HPDE6-E6E7 (cell line): ENCODE data around the gene RNU5D-1.
"Not testable (repeated sequence)": the region's sequence is repeated elsewhere in the genome, so short reads cannot be mapped to it uniquely, and the experiment has no call there.

ENCODE experiments used
- DNase-seq: peaks from one replicate; pipeline ENCODE4 v3.0.0; 2011; ENCODE audit warnings: missing footprints; ENCODE audit errors: extremely low spot score

The RNU5D-1 gene

DNA sequence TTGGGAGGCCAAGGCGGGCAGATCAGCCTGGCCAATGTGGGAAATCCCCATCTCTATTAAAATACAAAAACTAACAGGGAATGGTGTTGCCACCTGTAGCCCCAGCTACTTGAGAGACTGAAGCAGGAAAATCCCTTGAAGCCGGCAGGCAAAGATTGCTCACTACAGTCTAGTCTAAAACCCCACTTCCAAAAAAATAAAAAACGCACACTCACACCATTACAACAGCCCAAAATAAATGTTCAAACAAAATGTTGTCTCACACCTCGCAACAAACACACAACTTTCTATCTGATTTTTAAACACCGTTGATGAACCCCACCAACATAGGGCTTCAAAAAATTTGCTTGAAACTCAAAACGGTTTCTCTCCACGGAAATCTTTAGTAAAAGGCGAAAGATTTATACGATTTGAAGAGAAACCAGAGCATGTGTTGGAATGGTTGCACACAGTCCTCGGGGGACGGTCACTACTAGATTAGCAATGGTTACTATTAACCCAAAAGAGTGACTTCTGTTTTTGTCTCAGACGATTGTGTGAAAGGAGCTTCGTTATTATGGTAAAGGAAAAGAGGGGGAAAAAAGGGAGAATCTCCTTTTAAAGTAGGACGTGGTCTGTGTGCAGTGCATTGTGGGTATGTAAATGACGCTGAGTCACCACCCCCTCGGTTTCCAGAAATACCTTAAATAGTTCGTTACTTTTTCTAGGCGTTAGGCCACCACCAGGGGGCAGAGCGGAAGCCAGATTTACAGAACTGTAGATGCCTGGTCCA lies at the start of gene RNU5D-1:
TSS of gene RNU5D-1 (minus strand) at position 430 of the 772 bp plus-strand sequence.
- peak; percentile 72 for DNase-seq

DNA sequence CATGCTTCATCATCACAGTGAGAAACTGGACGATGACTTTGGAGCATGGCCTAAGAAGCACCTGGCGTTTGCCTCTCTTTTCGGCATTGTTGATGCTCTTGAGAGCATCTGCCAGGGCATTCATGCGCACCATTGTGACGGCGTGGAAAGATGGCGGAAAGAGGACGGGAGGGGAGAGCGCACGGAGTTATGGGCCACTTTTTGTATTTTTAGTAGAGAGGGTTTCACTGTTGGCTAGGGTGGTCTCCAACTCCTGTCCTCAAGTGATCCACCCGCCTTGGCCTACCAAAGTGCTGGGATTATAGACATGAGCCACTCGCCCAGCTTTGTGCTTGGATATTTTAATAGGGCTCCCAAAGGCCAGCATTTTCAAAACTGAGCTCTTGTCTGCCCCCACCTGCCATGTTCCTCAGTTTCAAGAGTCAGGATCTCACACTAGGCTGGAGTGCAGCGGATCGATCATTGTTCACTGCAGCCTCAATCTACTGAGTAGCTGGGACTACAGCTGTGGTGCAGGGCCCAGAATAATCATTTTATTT lies 49.7 kb upstream of the RNU5D-1 start:
- DNase-seq, result no peak

DNA sequence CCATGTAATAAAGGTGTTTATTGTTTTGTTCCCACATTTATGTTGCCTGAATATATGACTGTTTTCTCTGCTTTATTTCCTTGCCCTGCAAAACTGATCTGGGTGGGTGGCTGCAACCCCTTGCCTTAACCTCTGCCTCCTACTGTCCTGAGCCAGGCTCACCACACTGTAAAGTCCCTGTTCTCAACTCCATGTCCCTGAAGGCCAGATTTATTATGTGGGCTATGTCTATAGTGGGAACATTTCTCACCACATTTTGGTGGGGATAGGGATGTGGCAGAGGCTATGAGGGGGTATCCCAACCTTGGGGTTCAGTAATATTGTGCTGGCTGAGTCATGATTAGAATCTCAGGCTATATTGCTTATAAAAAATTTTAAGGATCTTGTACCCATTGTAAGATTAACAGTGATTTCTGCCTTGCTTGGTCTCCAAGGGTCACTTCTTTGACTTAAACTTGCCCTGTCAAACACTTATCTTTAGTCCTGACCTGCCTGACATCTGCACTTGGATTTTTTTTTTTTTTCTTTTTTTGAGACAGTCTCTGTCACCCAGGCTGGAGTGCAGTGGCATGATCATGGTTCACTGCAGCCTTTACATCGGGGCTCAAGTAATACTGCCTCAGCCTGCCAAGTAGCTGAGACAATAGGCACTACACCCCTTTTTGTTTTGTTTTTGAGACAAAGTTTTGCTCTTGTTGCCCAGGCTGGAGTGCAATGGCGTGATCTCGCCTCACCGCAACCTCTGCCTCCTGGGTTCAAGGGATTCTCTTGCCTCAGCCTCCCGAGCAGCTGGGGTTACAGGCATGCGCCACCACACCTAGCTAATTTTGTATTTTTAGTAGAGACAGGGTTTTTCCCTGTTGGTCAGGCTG lies 48.0 kb upstream of the RNU5D-1 start:
- no peak for DNase-seq

DNA sequence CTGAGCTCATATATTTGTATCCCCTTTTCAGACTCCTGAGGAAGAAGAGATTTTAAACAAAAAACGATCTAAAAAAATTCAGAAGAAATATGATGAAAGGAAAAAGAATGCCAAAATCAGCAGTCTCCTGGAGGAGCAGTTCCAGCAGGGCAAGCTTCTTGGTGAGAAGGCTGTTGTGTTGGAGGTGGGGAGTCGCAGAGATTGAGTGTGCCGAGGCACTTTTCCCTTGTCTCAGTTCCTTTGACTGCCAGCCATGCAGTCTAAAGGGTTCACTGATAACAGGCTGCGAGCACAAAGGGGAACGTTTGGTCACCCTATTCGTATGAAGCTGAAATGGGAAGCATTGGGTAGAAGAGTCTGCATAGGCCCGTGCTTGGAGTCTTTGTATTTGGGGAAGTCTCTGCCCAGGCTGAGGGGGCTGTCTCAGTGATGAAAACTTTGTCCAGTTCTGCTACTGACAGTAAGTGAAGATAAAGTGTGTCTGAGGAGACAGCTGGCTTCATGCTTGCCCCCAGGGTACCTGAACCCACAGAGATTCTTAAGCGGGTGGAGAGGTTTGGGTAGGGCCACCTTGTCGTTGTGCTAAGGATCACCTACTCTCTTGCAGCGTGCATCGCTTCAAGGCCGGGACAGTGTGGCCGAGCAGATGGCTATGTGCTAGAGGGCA lies 47.1 kb upstream of the RNU5D-1 start:
- DNase-seq, result no peak

DNA sequence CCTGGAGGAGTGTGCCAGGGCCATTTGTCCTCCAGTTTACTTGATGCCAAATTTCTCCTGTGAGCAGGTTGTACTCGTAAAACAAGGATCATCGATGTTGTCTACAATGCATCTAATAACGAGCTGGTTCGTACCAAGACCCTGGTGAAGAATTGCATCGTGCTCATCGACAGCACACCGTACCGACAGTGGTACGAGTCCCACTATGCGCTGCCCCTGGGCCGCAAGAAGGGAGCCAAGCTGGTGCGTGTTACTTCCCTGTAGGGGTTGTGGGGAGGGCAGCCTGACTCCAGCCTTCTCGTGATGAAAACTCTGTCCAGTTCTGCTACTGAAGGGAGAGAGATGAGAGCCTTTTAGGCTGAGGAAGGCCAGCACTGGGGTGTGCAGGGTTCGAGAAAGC lies 46.6 kb upstream of the RNU5D-1 start:
- DNase-seq, result no peak

DNA sequence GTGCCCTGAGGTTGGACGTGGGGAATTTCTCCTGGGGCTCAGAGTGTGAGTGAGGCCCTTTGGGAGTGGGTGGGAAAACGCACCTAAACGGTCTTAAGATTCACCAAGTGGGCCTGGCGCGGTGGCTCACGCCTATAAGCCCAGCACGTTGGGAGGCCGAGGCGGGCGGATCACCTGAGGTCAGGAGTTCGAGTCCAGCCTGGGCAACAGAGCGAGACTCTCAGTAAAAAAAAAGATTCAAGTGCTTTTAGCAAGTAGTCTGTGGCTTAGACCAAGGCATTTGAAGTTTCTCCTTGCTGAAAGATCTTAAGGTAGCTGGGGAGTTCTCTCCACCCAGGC lies 45.7 kb upstream of the RNU5D-1 start:
- DNase-seq, result no peak

DNA sequence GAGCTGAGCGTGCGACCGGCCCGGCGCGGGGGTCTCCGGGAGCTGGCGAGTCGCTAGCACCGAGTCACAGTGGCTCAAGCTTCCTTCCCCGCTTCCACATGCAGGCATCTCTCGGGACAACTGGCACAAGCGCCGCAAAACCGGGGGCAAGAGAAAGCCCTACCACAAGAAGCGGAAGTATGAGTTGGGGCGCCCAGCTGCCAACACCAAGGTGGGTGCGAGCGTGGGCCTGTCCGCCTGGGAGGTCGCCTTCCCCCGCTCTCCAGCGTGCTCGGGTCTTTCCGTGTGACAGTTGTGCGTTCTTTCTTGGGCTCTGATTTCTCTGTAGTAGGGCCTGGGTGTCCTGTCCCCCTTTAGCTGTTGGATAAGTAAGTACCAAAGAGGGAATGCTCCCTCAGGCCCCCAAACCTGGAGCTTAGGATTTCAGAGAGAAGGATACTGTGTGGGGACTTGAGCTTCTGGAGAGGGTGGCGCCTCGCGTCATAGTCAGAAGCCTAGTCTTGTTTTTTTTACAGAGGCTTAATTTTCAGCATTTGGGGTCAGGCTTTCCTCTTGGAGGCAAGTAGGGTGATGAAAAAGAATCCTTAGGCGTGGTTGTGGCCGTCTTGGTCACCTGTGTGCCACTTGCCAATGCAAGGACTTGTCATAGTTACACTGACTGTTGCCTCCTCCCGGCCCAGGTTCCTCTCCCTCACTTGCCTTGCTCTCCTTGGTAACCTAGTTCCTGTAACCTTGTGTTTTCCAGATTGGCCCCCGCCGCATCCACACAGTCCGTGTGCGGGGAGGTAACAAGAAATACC lies 45.2 kb upstream of the RNU5D-1 start:
- no peak for DNase-seq

DNA sequence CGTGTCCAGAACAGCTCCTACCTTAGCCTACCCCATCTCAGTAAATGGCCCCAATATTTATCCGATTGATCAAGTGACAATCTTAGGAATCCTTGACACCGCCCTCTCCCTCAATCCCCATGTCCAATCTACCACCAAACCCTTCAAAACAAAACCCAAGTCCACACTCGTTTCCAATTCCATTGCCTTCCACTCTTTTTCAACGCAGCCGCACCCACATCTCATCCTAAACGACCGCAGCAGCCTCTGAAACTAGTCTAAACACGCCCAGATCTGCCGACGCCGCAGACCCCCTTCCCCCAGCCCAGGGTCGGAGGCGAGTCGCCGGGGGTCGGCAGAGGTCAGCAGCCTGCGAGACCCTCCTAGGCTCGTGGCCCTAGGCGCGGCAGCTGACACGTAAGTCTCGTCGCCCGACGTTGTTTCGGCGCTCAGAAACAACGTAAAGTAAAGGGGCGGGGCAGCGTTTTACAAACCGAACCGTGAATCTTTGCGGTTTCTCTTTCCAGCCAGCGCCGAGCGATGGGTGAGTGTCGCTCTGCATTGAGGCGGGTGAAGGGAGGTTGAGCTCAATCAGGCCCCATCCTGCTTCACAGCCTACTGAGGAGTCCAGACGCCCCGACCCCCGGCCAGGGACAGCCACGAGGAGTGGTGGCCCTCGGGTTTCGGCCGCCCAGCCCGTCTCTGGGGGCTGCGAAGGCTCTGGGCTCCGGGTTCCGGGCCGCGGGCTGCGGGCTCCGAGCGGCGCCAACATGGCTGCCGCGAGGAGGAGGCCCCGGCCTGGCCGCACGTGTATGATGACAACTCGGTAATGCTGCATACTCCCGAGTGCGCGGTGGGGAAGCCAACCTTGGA lies 44.3 kb upstream of the RNU5D-1 start, which contains the start of gene RPS8:
TSS of gene RPS8 (plus strand) at position 463 of the 852 bp plus-strand sequence. CDS start at position 520, 57 bp downstream.
- peak; percentile 70 for DNase-seq

DNA sequence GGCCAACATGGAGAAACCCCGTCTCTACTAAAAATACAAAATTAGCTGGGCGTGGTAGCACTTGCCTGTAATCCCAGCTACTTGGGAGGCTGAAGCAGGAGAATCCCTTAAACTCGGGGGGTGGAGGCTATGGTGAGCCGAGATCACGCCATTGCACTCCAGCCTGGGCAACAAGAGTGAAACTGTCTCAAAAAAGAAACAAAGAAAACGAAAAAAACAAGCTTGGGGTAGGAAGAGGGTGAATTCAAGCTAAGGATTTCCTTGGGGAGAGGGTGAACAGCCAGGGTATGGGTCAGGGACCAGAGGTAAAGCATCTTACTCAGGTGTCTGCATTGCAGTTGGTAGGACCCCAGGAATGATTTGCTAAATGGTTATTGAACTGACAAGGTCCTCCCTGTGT lies 35.5 kb upstream of the RNU5D-1 start:
- DNase-seq, result not testable (repeated sequence)

DNA sequence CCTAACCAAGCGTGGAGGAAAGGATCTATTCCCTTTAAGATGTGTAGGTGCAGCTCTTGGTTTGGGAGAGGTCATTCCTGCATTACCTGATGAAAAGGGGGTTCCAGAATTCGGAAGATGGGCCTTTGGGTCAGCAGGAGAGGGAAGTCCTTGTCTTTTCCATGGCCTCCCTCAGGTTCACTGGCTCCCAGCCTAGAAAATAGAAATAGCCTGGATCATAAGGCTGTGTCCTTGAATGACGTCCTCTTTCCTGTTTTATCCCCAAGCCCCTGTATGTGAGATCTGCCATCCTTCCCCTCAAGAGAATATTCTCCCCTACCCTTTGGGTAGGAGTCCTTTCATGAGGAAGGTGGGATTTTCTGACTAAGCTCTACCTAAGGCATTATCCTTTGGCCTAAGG lies 29.9 kb upstream of the RNU5D-1 start:
- DNase-seq, result no peak

DNA sequence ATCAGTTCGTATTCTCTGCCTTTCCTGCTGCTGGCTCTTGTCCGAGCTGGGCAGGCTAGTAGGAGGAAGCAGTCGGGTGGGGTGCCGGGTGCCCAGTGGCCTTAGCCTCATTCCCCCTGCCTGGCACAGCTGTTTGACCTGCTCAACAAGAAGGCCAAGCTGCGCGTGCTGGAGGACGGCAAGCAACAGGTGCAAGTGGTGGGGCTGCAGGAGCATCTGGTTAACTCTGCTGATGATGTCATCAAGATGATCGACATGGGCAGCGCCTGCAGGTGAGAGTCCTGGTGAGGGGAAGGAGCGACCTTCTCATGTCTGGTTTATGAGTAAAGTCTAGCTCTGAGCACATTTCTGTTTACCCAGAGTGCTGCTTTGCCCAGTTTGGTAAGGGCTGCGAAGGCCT lies 28.1 kb upstream of the RNU5D-1 start:
- no peak for DNase-seq

DNA sequence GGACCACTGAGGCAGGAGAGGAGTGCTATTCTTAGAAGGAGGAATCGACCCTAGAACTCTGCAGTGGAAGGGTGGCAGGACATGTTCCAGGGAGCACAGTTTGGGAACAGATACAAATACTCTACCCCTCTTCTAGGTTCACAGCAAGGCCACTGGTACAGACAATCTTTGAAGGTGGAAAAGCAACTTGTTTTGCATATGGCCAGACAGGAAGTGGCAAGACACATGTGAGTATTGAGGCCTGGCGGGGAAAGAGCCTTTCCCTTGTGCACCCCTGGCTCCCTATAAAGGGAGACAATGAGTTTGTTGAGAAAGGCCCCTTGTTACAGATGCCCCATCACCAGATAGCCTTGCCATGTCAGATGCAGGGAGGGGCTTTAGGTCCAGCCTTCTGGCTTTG lies 26.4 kb upstream of the RNU5D-1 start:
- DNase-seq, result no peak

DNA sequence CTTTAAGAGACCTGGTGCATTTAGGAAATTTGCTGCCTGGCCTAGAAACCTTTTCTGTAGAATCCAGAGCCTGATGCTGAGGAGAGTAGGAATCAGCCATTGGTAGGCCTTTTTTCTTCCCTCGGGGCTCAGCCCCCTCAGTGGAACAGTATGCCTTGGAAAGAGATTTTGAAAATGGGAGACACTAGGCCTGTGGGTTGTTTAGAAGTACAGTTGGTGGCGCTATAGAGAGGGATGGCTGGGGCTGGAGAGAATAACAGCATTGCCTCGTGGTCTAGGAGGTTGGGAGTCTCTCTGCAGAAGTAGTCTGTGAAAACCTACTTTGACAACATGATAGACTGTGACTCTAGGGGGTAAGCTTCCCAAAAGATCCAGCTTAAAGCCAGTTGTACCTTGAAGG lies 16.9 kb upstream of the RNU5D-1 start:
- DNase-seq, result no peak

DNA sequence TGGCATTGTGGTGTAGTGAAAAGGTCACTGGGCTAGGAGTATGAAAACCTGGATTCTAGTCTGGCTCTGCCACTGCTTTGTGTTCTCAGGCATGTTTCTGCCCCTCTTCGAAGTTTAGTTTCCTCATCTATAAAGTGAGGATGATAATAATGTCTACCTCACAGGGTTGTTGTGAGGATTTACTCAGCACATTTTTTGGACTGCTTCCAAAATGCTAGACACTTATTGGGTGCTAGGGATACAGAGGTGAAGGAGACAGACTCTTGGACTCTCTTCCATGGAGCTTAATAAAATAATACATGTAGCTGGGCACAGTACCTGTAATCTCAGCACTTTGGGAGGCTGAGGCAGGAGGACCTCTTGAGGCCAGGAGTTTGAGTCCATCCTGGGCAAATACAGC lies 12.2 kb upstream of the RNU5D-1 start:
- no peak for DNase-seq

DNA sequence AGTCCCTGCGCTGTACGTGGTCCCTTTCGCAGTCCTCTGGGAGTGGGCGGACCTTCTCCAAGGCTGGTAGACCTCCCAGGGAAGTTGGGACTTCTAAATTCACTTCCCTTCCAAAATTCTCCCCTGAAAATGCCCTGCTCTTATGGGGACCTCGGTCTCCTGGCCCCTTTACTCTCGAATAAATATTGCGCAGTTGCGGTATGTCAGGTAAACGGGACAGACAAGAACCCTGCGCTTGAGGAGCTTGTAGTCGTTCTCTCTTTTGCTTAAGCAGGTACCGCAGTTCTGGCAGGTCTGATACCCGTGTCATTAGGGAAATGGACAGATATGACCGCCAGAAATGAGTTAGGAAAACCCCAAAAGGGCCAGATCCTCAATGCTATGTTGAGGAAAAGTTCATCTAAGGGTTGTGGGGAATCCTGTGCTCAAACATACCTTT lies 9.2 kb upstream of the RNU5D-1 start:
- DNase-seq, result no peak

DNA sequence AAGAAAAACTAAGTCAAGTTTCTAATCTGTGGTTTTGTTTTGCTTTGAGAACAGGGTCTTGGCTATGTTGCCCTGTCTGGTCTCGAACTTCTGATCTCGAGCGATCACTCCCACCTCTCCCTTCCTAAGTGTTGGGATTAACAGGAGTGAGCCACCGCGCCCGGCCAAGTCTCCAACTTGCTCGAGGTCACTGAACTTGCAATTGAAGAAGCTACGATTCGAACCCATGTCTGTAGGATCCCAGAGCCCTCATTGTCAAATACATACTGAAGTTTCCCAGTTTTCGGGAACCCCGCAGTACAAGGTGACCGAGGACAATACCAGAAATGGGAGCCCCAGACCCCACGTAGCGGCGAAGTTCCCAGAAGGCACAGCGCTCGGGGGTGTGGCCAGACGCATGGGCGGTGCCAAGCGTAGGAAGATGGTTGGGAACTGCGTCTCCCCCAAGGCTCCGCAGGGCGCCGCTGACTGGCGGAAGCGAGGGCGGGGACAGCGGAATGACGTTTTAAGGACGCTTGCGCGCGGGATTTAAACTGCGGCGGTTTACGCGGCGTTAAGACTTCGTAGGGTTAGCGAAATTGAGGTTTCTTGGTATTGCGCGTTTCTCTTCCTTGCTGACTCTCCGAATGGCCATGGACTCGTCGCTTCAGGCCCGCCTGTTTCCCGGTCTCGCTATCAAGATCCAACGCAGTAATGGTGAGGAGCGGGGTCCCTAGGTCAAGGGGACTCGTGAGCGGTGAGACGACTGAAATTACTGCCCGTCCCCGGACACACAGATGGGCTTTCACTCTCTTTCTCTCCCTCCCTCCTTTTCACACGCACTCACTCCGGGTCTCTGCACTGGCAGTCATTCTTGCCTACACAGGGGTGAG lies 8.6 kb upstream of the RNU5D-1 start, which contains the start of gene KIF2C:
TSS of gene KIF2C (plus strand) at position 531 of the 872 bp plus-strand sequence. CDS start at position 627, 96 bp downstream.
- peak; percentile 99 for DNase-seq

DNA sequence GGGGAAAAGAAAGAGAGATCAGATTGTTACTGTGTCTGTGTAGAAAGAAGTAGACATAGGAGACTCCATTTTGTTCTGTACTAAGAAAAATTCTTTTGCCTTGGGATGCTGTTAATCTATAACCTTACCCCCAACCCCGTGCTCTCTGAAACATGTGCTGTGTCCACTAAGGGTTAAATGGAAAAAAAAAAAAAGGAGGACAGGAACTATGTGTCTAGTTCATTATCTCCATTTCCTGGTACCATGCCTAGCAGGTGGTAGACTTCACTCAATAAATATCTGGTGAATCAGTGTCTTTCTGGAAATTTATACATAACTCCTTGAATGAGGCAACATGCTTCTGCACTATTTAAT lies 8.0 kb upstream of the RNU5D-1 start:
- not testable (repeated sequence) for DNase-seq

DNA sequence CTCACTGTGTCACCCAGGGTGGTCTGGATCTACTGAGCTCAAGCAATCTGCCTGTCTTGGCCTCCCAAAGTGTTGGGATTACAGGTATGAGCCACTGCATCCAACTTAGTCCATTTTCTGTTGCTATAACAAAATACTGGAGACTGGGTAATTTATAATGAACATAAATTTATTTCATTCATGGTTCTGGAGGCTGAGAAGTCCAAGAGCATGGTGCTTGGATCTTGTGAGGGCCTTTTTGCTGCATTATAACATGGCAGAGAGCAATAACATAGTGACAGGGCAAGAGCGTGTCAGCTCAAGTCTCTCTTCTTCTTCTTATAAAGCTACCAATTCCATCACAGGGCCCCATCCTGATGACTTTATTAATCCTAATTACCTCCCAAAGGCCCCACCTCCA lies 5.0 kb upstream of the RNU5D-1 start:
- no peak for DNase-seq

DNA sequence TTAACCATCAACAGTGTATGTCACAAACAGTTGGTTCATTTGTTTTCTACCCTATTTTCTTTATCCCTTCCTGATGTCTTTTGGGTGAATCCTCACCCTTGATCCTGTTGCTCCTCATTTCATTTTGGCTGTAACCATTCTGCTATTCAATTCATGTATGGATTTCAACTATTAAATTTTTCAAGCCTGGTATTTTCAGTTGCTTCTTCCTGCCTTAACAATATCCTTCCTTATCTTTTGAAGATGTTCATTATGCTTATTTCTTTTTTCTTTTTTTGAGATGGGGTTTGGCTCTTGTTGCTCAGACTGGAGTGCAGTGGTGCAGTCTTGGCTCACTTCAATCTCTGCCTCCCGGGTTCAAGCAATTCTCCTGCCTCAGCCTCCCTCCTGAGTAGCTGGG lies 2.8 kb upstream of the RNU5D-1 start:
- DNase-seq, result no peak
